GM20000 (cell line): ENCODE measurements around the gene BMP6.

Experiments
- DNase-seq: peaks from one replicate; pipeline ENCODE4 v3.0.0; 2012; ENCODE audit warnings: low spot score
- CTCF ChIP-seq: IDR thresholded peaks from 2 replicates; pipeline ENCODE4 v1.5.1; 2012; ENCODE audit warnings: mild to moderate bottlenecking, control low read depth; ENCODE audit errors: extremely low read depth, missing control alignments

The BMP6 gene

GRCh38 chr6:7687145-7688111, 38.5 kb upstream of the BMP6 start:
- no peak for TF ChIP-seq CTCF
- DNase-seq, result no peak

- DNase-seq, result no peak
- TF ChIP-seq CTCF, result no peak
These were observed 34.9 kb upstream of the BMP6 start for GRCh38 chr6:7691021-7691420.

DNA sequence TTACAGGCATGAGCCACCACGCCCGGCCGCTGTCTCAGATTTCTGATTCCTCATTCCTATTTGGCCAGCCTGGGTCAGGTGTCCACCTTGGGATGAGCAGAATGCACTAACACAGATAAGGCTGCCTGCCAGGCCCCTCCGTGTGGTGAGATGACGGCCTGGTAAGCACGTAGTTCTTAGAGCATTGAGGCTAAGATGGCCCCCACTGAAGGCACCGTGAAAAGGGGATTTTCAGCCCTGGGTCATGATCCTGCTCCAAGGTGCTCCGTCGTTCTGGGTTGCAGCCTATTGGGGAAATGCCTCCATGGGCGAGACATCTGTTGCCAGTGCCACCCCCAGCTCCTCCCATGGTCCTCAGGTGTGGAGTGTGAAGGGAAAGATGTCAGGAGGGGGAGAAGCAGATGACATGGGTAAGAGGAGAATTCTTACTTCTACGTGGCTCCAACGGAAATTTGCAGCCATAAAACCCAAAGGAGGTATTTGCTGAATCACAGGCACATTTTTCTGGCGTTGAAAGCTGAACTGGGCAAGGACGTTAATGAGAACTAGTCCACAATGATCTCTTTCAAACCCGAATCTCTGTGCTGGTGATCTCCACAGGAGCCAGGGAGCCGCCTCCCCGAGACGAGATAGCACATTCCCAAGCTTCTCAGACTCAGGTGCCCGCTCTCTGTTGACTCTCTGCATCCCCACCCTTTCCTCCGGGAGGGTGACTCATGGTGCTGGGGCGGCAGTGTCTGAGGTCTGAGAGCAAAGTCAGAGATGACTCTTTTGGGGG, 34.0 kb upstream of the BMP6 start:
- DNase-seq, result no peak
- no peak for TF ChIP-seq CTCF

DNA sequence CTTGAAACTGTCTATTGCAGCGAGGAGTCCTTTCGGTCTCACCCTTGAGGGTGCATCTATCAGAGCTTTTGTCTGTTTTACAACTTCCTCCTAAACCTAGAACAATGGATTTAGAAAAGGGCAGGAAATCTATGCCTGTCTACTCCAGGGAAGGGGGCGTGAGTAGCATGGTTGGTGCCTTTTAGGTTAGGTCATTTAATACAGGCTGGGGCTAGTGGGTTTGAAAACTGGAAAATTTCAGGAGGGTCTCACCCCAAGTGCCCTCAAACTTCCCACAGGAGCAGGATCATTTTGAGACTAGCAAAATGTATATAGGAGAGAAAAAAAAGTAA, 33.5 kb upstream of the BMP6 start:
- DNase-seq, result no peak
- no peak for TF ChIP-seq CTCF

DNA sequence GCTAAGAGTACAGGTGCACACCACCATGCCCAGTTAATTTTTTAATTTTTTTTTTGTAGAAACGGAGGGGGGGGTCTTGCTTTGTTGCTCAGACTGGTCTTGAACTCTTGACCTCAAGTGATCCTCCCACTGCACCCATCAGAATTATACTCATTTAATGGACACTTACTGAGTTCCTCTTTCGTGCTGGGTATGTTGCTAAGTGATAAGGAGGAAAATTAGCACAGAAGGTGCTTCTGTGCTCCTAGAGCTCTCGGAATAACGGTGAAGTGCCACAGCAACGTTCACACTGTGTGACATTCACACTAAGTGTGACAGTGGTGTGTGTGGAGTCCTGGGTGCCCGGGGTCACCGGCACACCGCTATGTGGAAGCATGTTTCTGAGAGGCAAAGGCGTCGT, 32.1 kb upstream of the BMP6 start:
- no peak for TF ChIP-seq CTCF
- DNase-seq, result no peak

DNA sequence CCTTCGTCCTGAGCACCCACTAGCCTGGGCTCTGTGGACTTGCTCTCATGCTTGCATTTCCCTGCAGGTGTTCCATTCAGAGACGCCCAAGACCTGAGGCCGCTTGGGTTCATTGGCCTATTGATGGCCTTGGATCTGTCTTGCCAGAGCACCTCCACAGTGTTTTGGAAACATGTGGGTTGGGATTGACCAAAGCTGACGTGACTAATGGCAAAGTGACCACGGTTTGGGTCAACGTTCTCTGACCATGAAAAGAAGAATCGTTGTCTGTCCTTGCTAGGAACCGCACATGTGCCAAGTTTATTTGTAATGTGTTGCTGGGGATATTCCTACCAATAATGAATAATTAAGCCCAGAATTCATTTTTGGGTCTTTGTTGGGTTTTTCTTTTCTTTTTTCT, 29.8 kb upstream of the BMP6 start:
- no peak for DNase-seq
- TF ChIP-seq CTCF, result no peak

GRCh38 chr6:7697432-7697819, 28.5 kb upstream of the BMP6 start:
- no peak for TF ChIP-seq CTCF
- DNase-seq, result no peak
